Keratinocyte (primary cell): ENCODE measurements around the gene GTPBP1. TPM values are rescaled to one million over a fixed set of nuclear protein-coding genes. Genes with fewer than 3 reads are reported as not detected.
A peak's percentile ranks its signal among the peaks of the same experiment; 100 is the strongest.

Experiments
- DNase-seq: peaks from one replicate; pipeline ENCODE4 v3.0.0-alpha.2; 2011; ENCODE audit warnings: low read depth, missing footprints, low spot score
- FAIRE-seq: peaks from 2 replicates; lab custom pipeline; 2011; peaks lifted over from hg19 to GRCh38; lab: Jason Lieb, UNC
- H2AFZ ChIP-seq: 2 replicates; pipeline ENCODE4 v1.6.0; 2012; ENCODE audit warnings: low read length, control low read depth, inconsistent platforms; ENCODE audit not compliant: control insufficient read depth
- H3K27ac ChIP-seq: 2 replicates; pipeline ENCODE4 v1.5.1; 2011; ENCODE audit warnings: low read length; ENCODE audit not compliant: control insufficient read depth, insufficient read depth
- H3K27me3 ChIP-seq: 3 replicates; pipeline ENCODE4 v1.6.0; 2011; ENCODE audit warnings: low read length; ENCODE audit not compliant: control insufficient read depth, insufficient read depth; ENCODE audit errors: extremely low read depth
- H3K36me3 ChIP-seq, 2 experiments: 2 replicates in 1 of 2; 3 replicates in 1 of 2; pipeline ENCODE4 v1.5.1; 2011; ENCODE audit warnings: low read length in 2 of 2, mild to moderate bottlenecking in 1 of 2; ENCODE audit not compliant: control insufficient read depth in 2 of 2, insufficient read depth in 2 of 2; ENCODE audit errors: extremely low read depth in 1 of 2
- H3K4me1 ChIP-seq: 3 replicates; pipeline ENCODE4 v1.5.1; 2011; ENCODE audit warnings: low read length; ENCODE audit not compliant: control insufficient read depth, insufficient read depth; ENCODE audit errors: extremely low read depth
- H3K4me2 ChIP-seq: 3 replicates; pipeline ENCODE4 v1.6.0; 2011; ENCODE audit warnings: low read depth, low read length; ENCODE audit not compliant: control insufficient read depth, insufficient read depth; ENCODE audit errors: extremely low read depth
- H3K4me3 ChIP-seq, 3 experiments: fragments of 200-600 bp in 1 of 3; sonication (generic) in 1 of 3; 2 replicates in 2 of 3; 3 replicates in 1 of 3; pipeline ENCODE4 v1.5.1; 2011 to 2016; ENCODE audit warnings: low read length in 3 of 3, mild to moderate bottlenecking in 3 of 3, control low read depth in 2 of 3, inconsistent platforms in 1 of 3, low read depth in 1 of 3, mixed read lengths in 1 of 3, mixed run types in 1 of 3, moderate library complexity in 1 of 3; ENCODE audit not compliant: control insufficient read depth in 2 of 3, insufficient read depth in 2 of 3; ENCODE audit errors: extremely low read depth in 1 of 3
- H3K79me2 ChIP-seq: 2 replicates; pipeline ENCODE4 v1.6.0; 2012; ENCODE audit warnings: low read length; ENCODE audit not compliant: control insufficient read depth, insufficient read depth
- H3K9ac ChIP-seq: 3 replicates; pipeline ENCODE4 v1.6.0; 2011; ENCODE audit warnings: low read length; ENCODE audit not compliant: control insufficient read depth, insufficient read depth; ENCODE audit errors: extremely low read depth
- H3K9me1 ChIP-seq: 3 replicates; pipeline ENCODE4 v1.6.0; 2011; ENCODE audit warnings: low read length; ENCODE audit not compliant: control insufficient read depth, insufficient read depth; ENCODE audit errors: extremely low read depth
- H3K9me3 ChIP-seq: 2 replicates; pipeline ENCODE4 v1.5.1; 2012; ENCODE audit warnings: low read depth, low read length; ENCODE audit not compliant: control insufficient read depth
- H4K20me1 ChIP-seq: 3 replicates; pipeline ENCODE4 v1.6.0; 2011; ENCODE audit warnings: low read length; ENCODE audit not compliant: control insufficient read depth, insufficient read depth; ENCODE audit errors: extremely low read depth
- EZH2 ChIP-seq: IDR thresholded peaks from one replicate; pipeline ENCODE4 v1.6.1; 2012; ENCODE audit warnings: inconsistent platforms, mild to moderate bottlenecking, low read length, moderate library complexity
- dilution Hi-C: fragments of 300-500 bp; cut with MboI; formaldehyde crosslinking; loops from one replicate; pipeline ENCODE4 v1.7.0; 2020; ENCODE audit warnings: low sequenced_read_pairs; ENCODE audit not compliant: extremely low pct_ligation_motif_present
- polyA plus RNA-seq, 5 experiments: library from polyadenylated mRNA; depleted of rRNA in 3 of 5; stranded (reverse) in 3 of 5; stranded (forward) in 1 of 5; unstranded in 1 of 5; fragments of >200 nt; gene quantifications; 1 replicate in 1 of 5; 2 replicates in 3 of 5; 3 replicates in 1 of 5; pipeline versions ENCODE4 v1.2.1 to v1.2.3, GENCODE V29; 2011 to 2012; ENCODE audit warnings: missing spikeins in 2 of 5, low read depth in 1 of 5, low replicate concordance in 1 of 5
- small RNA-seq, 3 experiments: library from RNA; depleted of rRNA; stranded (forward); fragments of <200 nt; gene quantifications; one replicate each; pipeline ENCODE3, GENCODE V24; 2012; ENCODE audit warnings: low read depth in 3 of 3, low replicate concordance in 1 of 3; ENCODE audit not compliant: insufficient read length in 3 of 3
- TF ChIP-seq, protein P1 (sequence below), 3 experiments: IDR thresholded peaks in 1 of 3; conservative IDR thresholded peaks in 1 of 3; optimal IDR thresholded peaks in 1 of 3; 2 replicates in 2 of 3; 3 replicates in 1 of 3; pipeline versions ENCODE3 to v1.5.1; 2011; ENCODE audit warnings: low read length in 3 of 3, mild to moderate bottlenecking in 3 of 3, moderate library complexity in 2 of 3, control low read depth in 1 of 3, inconsistent platforms in 1 of 3; ENCODE audit not compliant: insufficient read depth in 2 of 3; ENCODE audit errors: extremely low read depth in 1 of 3

GTPBP1 gene
- polyA plus RNA-seq, 1 donor (not counting 4 experiments of a cell fraction or from before 2014, with no cell fraction given) = 16.3 TPM

DNA sequence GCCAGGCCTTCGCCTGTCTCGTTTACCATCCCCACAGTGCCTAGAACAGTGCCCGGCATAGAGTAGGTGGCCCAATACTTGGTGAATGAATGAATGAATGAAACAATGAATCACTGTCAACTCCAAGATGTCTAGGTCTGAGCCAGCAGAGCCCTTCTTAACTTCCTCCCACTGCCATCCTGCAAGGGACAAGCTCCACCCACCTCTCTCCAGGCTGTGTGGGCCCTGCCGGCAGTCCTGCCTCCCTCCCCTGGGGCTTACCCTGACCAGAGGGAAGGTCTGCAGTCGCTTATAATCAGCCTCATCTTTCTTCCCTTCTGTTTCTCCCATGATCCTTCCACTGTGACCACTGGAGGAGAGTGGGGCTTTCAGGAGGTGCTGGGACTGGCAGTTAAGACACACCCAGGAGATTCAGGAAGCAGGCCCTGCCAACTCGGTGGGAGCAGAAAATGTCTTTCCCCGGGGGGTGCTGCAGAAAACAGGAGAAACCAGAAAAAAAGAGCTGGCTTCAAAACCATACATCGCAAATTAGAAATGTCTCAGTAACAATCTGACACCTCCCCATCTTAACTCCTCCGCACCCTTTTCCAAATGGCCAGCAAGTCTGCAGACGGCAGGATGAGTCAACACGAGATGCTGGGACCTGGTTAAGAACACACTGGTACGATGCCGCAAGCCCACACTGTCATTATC, 76.8 kb downstream of the GTPBP1 start:
- no peak overlapping the region for H3K9ac ChIP-seq
- peak overlapping the region; percentile 30 for H2AFZ ChIP-seq

More for the DNA sequence above, 76.8 kb downstream of the GTPBP1 start:
- dilution Hi-C loops = no loop called here
- H4K20me1 ChIP-seq = no peaks in the 10 kb centered on the region
- H3K9me1 ChIP-seq = no peaks in the 10 kb centered on the region
- no peaks in the 10 kb centered on the region for H3K27me3 ChIP-seq
- H3K9me3 ChIP-seq = no peaks in the 10 kb centered on the region
- H3K79me2 ChIP-seq = no peaks in the 10 kb centered on the region
- peaks cover 4% of the 10 kb centered on the region for H3K4me1 ChIP-seq
- FAIRE-seq = peak; percentile 17
- H3K36me3 ChIP-seq = peaks cover 0 to 3% of the 10 kb centered on the region in 2 experiments
- H3K4me2 ChIP-seq = no peak overlapping the region
- H3K27ac ChIP-seq = no peak overlapping the region
- no peak for TF ChIP-seq EZH2
- TF ChIP-seq, protein P1, sequence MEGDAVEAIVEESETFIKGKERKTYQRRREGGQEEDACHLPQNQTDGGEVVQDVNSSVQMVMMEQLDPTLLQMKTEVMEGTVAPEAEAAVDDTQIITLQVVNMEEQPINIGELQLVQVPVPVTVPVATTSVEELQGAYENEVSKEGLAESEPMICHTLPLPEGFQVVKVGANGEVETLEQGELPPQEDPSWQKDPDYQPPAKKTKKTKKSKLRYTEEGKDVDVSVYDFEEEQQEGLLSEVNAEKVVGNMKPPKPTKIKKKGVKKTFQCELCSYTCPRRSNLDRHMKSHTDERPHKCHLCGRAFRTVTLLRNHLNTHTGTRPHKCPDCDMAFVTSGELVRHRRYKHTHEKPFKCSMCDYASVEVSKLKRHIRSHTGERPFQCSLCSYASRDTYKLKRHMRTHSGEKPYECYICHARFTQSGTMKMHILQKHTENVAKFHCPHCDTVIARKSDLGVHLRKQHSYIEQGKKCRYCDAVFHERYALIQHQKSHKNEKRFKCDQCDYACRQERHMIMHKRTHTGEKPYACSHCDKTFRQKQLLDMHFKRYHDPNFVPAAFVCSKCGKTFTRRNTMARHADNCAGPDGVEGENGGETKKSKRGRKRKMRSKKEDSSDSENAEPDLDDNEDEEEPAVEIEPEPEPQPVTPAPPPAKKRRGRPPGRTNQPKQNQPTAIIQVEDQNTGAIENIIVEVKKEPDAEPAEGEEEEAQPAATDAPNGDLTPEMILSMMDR (optimal IDR thresholded peaks at IDR 0.05 in 1 of 3, IDR thresholded peaks at IDR 0.05 in 1 of 3, conservative IDR thresholded peaks at IDR 0.05 in 1 of 3; ENCODE audit: extremely low read depth in 1 of 3, insufficient read depth in 2 of 3, low read length in 3 of 3) = no peak
- DNase-seq = no peak
- H3K4me3 ChIP-seq = no peak overlapping the region

Small RNA genes lying within 50 kb of the gene (small RNA-seq; reads per million reads assigned to genes)
- gene AL021707.8 = 0 reads per million in 3 experiments

Other genes starting within 250 kb of the GTPBP1 start
- gene KDELR3, start 237.8 kb upstream of the GTPBP1 start, polyA plus RNA-seq = 8.3 to 11.9 TPM (median 10.1 TPM) in 3 replicates
- 237 to 276 TPM (median 270 TPM) in 3 replicates for gene DDX17, start 199.6 kb upstream of the GTPBP1 start, polyA plus RNA-seq
- 0.26 to 0.30 TPM in 2 of 3 replicates, not detected in the other for gene DMC1, start 135.8 kb upstream of the GTPBP1 start, polyA plus RNA-seq
- 0.54 to 1.1 TPM (median 0.94 TPM) in 3 replicates for gene FAM227A, start 49.6 kb upstream of the GTPBP1 start, polyA plus RNA-seq
- gene CBY1, start 49.3 kb upstream of the GTPBP1 start, polyA plus RNA-seq = 39.5 to 45.0 TPM (median 40.3 TPM) in 3 replicates
- 45.3 to 85.6 TPM (median 81.8 TPM) in 3 replicates for gene TOMM22, start 24.0 kb upstream of the GTPBP1 start, polyA plus RNA-seq
- gene JOSD1, start 5.0 kb upstream of the GTPBP1 start, polyA plus RNA-seq = 23.8 to 40.7 TPM (median 32.6 TPM) in 3 replicates
- 15.9 to 23.2 TPM (median 21.9 TPM) in 3 replicates for gene SUN2, start 50.1 kb downstream of the GTPBP1 start, polyA plus RNA-seq
- gene DNAL4, start 88.2 kb downstream of the GTPBP1 start, polyA plus RNA-seq = 11.4 to 17.4 TPM (median 14.9 TPM) in 3 replicates
- 0.03 to 0.14 TPM (median 0.09 TPM) in 3 replicates for gene NPTXR, start 138.1 kb downstream of the GTPBP1 start, polyA plus RNA-seq
- gene CBX6, start 166.3 kb downstream of the GTPBP1 start, polyA plus RNA-seq = 4.1 to 9.5 TPM (median 4.4 TPM) in 3 replicates